H9 (cell line): ENCODE measurements around the gene FGR. TPM values are rescaled to one million over a fixed set of nuclear protein-coding genes. Genes with fewer than 3 reads are reported as not detected.

Source experiments
- DNase-seq: peaks from one replicate; pipeline ENCODE4 v3.0.0-alpha.2; 2017
- H2AFZ ChIP-seq: one replicate; pipeline ENCODE4 v1.6.1; 2013; ENCODE audit warnings: mild to moderate bottlenecking, low read length, control low read depth, moderate library complexity
- H2AK5ac ChIP-seq: 2 replicates; pipeline ENCODE4 v1.6.1; 2013; ENCODE audit warnings: low read length, control low read depth, mixed read lengths; ENCODE audit not compliant: insufficient read length
- H2BK120ac ChIP-seq: one replicate; pipeline ENCODE4 v1.6.1; 2013; ENCODE audit warnings: low read depth, mild to moderate bottlenecking, low read length, control low read depth, inconsistent platforms; ENCODE audit not compliant: poor library complexity, severe bottlenecking
- H2BK12ac ChIP-seq: 2 replicates; pipeline ENCODE4 v1.6.1; 2013; ENCODE audit warnings: low read length, control low read depth, mixed read lengths, low read depth; ENCODE audit not compliant: insufficient read length
- H2BK15ac ChIP-seq: 2 replicates; pipeline ENCODE4 v1.6.1; 2013; ENCODE audit warnings: low read depth, low read length, control low read depth
- H2BK20ac ChIP-seq: one replicate; pipeline ENCODE4 v1.6.1; 2013; ENCODE audit warnings: low read depth, mild to moderate bottlenecking, low read length, control low read depth, inconsistent platforms; ENCODE audit not compliant: poor library complexity, severe bottlenecking
- H2BK5ac ChIP-seq: 2 replicates; pipeline ENCODE4 v1.6.1; 2013; ENCODE audit warnings: low read length, control low read depth, mixed read lengths; ENCODE audit not compliant: insufficient read length
- H3K14ac ChIP-seq: 2 replicates; pipeline ENCODE4 v1.6.1; 2013; ENCODE audit warnings: low read length, control low read depth; ENCODE audit not compliant: insufficient read depth
- H3K18ac ChIP-seq: 2 replicates; pipeline ENCODE4 v1.6.1; 2013; ENCODE audit warnings: low read depth, mild to moderate bottlenecking, mixed read lengths, low read length, control low read depth; ENCODE audit not compliant: insufficient read length
- H3K23ac ChIP-seq: 2 replicates; pipeline ENCODE4 v1.6.1; 2013; ENCODE audit warnings: low read length, control low read depth, mixed read lengths, low read depth; ENCODE audit not compliant: insufficient read length
- H3K23me2 ChIP-seq: 2 replicates; pipeline ENCODE4 v1.6.1; 2013; ENCODE audit warnings: low read depth, mild to moderate bottlenecking, mixed read lengths, low read length, control low read depth; ENCODE audit not compliant: insufficient read length, poor library complexity, severe bottlenecking
- H3K27ac ChIP-seq: 2 replicates; pipeline ENCODE4 v1.5.1; 2013; ENCODE audit warnings: low read length, control low read depth, mixed read lengths, low read depth; ENCODE audit not compliant: insufficient read length
- H3K27me3 ChIP-seq: 2 replicates; pipeline ENCODE4 v1.6.1; 2013; ENCODE audit warnings: low read length, control low read depth, inconsistent platforms; ENCODE audit not compliant: insufficient read depth
- H3K4ac ChIP-seq: 2 replicates; pipeline ENCODE4 v1.6.1; 2013; ENCODE audit warnings: low read depth, mild to moderate bottlenecking, control low read depth, inconsistent platforms, low read length, moderate library complexity
- H3K4me1 ChIP-seq: 2 replicates; pipeline ENCODE4 v1.6.1; 2013; ENCODE audit warnings: low read length, control low read depth, inconsistent platforms; ENCODE audit not compliant: insufficient read depth
- H3K4me2 ChIP-seq: 2 replicates; pipeline ENCODE4 v1.6.1; 2013; ENCODE audit warnings: low read length, control low read depth, mixed read lengths; ENCODE audit not compliant: insufficient read length, insufficient read depth
- H3K56ac ChIP-seq: 2 replicates; pipeline ENCODE4 v1.6.1; 2013; ENCODE audit warnings: low read depth, mild to moderate bottlenecking, mixed read lengths, low read length, control low read depth; ENCODE audit not compliant: insufficient read length
- H3K79me1 ChIP-seq: 2 replicates; pipeline ENCODE4 v1.6.1; 2013; ENCODE audit warnings: low read depth, mild to moderate bottlenecking, moderate library complexity, low read length, control low read depth, inconsistent platforms; ENCODE audit not compliant: insufficient read depth, poor library complexity, severe bottlenecking
- H3K79me2 ChIP-seq: 2 replicates; pipeline ENCODE4 v1.6.1; 2013; ENCODE audit warnings: low read length, control low read depth, inconsistent platforms; ENCODE audit not compliant: insufficient read depth
- H3K9ac ChIP-seq: 2 replicates; pipeline ENCODE4 v1.6.1; 2013; ENCODE audit warnings: low read length, control low read depth, mixed read lengths; ENCODE audit not compliant: insufficient read length; ENCODE audit errors: extremely low read depth
- H3K9me3 ChIP-seq: one replicate; pipeline ENCODE4 v1.6.1; 2013; ENCODE audit warnings: low read depth, low read length, inconsistent platforms; ENCODE audit not compliant: control insufficient read depth
- H3T11ph ChIP-seq: one replicate; pipeline ENCODE4 v1.6.1; 2013; ENCODE audit warnings: mild to moderate bottlenecking, low read length, control low read depth, inconsistent platforms
- H4K20me1 ChIP-seq: one replicate; pipeline ENCODE4 v1.6.1; 2013; ENCODE audit not compliant: control insufficient read depth, insufficient read length, insufficient read depth
- H4K5ac ChIP-seq: 2 replicates; pipeline ENCODE4 v1.6.1; 2013; ENCODE audit warnings: low read depth, mild to moderate bottlenecking, mixed read lengths, low read length, control low read depth; ENCODE audit not compliant: insufficient read length
- H4K8ac ChIP-seq: replicated peaks from 2 replicates; pipeline ENCODE4 v1.6.1; 2013; ENCODE audit warnings: low read length, control low read depth, mixed read lengths, low read depth; ENCODE audit not compliant: insufficient read length
- H4K91ac ChIP-seq: 2 replicates; pipeline ENCODE4 v1.6.1; 2013; ENCODE audit warnings: low read depth, mild to moderate bottlenecking, moderate library complexity, mixed read lengths, low read length, control low read depth; ENCODE audit not compliant: insufficient read length
- H3K27ac Mint-ChIP-seq, 3 experiments: 2 replicates in 2 of 3; 3 replicates in 1 of 3; pipeline ENCODE4 v1.8.0; 2020 to 2021; ENCODE audit warnings: mixed read lengths in 3 of 3, mild to moderate bottlenecking in 1 of 3, moderate library complexity in 1 of 3
- H3K27me3 Mint-ChIP-seq: 2 replicates; pipeline ENCODE4 v1.8.0; 2021; ENCODE audit warnings: low read depth, mild to moderate bottlenecking, moderate library complexity, mixed read lengths
- H3K36me3 Mint-ChIP-seq, 3 experiments: 2 replicates in 2 of 3; 3 replicates in 1 of 3; pipeline ENCODE4 v1.8.0; 2020 to 2021; ENCODE audit warnings: low read depth in 3 of 3, mixed read lengths in 3 of 3; ENCODE audit not compliant: insufficient read depth in 1 of 3
- H3K4me1 Mint-ChIP-seq, 2 experiments: 2 replicates each; pipeline ENCODE4 v1.8.0; 2020; ENCODE audit warnings: mixed read lengths in 2 of 2
- H3K4me3 Mint-ChIP-seq, 2 experiments: 2 replicates in 1 of 2; 3 replicates in 1 of 2; pipeline ENCODE4 v1.8.0; 2020 to 2021; ENCODE audit warnings: mild to moderate bottlenecking in 2 of 2, mixed read lengths in 2 of 2, moderate library complexity in 1 of 2
- H3K9me3 Mint-ChIP-seq, 2 experiments: 2 replicates in 1 of 2; 3 replicates in 1 of 2; pipeline ENCODE4 v1.8.0; 2020; ENCODE audit warnings: mild to moderate bottlenecking in 2 of 2, mixed read lengths in 2 of 2, moderate library complexity in 1 of 2
- WGBS: extraction: QIAGEN DNeasy Blood & Tissue Kit; methylation state at CpG from one replicate; pipeline ENCODE4 v1.1.7; 2013; ENCODE audit warnings: missing lambda C conversion rate, low lambda C conversion rate, mixed read lengths; ENCODE audit not compliant: insufficient read length; ENCODE audit errors: extremely low coverage; 5-methylcytosine and 5-hydroxymethylcytosine counted together
- total RNA-seq: library from RNA; stranded (reverse); gene quantifications from 2 replicates; pipeline ENCODE4 v1.2.1, GENCODE V29; 2021
- TF ChIP-seq, protein P1 (sequence below): fragments of 200-600 bp; sonication (generic); conservative IDR thresholded peaks from 3 replicates; pipeline ENCODE4 v1.8.0; 2021; ENCODE audit warnings: antibody characterized with exemption, mild to moderate bottlenecking

The FGR gene
- total RNA-seq, 1 experiment from 2014 or later, result not detected

- H3K4me3 Mint-ChIP-seq, result no peak overlapping the region
- H3K27ac Mint-ChIP-seq, result no peak overlapping the region
These were observed 33.3 kb upstream of the FGR start for GRCh38 chr1:27668121-27668807.

More at GRCh38 chr1:27668121-27668807, 33.3 kb upstream of the FGR start:
- H2BK20ac ChIP-seq, result no peak overlapping the region
- no peaks in the 10 kb centered on the region for H3K9me3 Mint-ChIP-seq
- H3K27me3 ChIP-seq, result no peaks in the 10 kb centered on the region; the same call in 1 of the 2 replicates
- no peak overlapping the region for H3K18ac ChIP-seq
- no peak overlapping the region for H3T11ph ChIP-seq
- H3K4ac ChIP-seq, result no peak overlapping the region
- H3K9me3 ChIP-seq, result no peaks in the 10 kb centered on the region
- H3K56ac ChIP-seq, result no peak overlapping the region
- H3K9ac ChIP-seq, result no peak overlapping the region
- H4K5ac ChIP-seq, result no peak overlapping the region
- H4K20me1 ChIP-seq, result no peaks in the 10 kb centered on the region
- no CpG with 5 or more reads among the region's 42 CpGs for WGBS
- H3K36me3 Mint-ChIP-seq, result no peaks in the 10 kb centered on the region
- H3K23me2 ChIP-seq, result peaks cover 10% of the 10 kb centered on the region
- no peaks in the 10 kb centered on the region for H3K79me2 ChIP-seq
- no peak overlapping the region for H3K4me2 ChIP-seq
- H2AK5ac ChIP-seq, result no peak overlapping the region
- H3K4me1 ChIP-seq, result no peaks in the 10 kb centered on the region; the same call in 1 of the 2 replicates
- no peak for DNase-seq
- peaks cover 15 to 20% of the 10 kb centered on the region in 2 experiments for H3K4me1 Mint-ChIP-seq
- TF ChIP-seq, protein P1, sequence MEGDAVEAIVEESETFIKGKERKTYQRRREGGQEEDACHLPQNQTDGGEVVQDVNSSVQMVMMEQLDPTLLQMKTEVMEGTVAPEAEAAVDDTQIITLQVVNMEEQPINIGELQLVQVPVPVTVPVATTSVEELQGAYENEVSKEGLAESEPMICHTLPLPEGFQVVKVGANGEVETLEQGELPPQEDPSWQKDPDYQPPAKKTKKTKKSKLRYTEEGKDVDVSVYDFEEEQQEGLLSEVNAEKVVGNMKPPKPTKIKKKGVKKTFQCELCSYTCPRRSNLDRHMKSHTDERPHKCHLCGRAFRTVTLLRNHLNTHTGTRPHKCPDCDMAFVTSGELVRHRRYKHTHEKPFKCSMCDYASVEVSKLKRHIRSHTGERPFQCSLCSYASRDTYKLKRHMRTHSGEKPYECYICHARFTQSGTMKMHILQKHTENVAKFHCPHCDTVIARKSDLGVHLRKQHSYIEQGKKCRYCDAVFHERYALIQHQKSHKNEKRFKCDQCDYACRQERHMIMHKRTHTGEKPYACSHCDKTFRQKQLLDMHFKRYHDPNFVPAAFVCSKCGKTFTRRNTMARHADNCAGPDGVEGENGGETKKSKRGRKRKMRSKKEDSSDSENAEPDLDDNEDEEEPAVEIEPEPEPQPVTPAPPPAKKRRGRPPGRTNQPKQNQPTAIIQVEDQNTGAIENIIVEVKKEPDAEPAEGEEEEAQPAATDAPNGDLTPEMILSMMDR, result no peak
- H2BK12ac ChIP-seq, result no peak overlapping the region
- no peak overlapping the region for H2BK15ac ChIP-seq
- H3K23ac ChIP-seq, result no peak overlapping the region
- no peaks in the 10 kb centered on the region for H3K79me1 ChIP-seq
- H4K91ac ChIP-seq, result no peak overlapping the region
- no peak overlapping the region for H3K14ac ChIP-seq
- H3K27me3 Mint-ChIP-seq, result peaks cover 24% of the 10 kb centered on the region
- H2AFZ ChIP-seq, result no peak overlapping the region
- H3K27ac ChIP-seq, result no peak overlapping the region
- H2BK120ac ChIP-seq, result no peak overlapping the region
- H4K8ac ChIP-seq, result no peak overlapping the region
- no peak overlapping the region for H2BK5ac ChIP-seq
